Loucy (cell line): Measurements from ENCODE around the gene RAI1.

ENCODE experiments used
- EZH2phosphoT487 ChIP-seq: fragments of 200-600 bp; IDR thresholded peaks from 2 replicates; pipeline ENCODE4 v1.6.1; 2018; ENCODE audit warnings: antibody characterized with exemption, mild to moderate bottlenecking, moderate library complexity, borderline replicate concordance
- TF ChIP-seq, protein P1 (sequence below): fragments of 200-600 bp; sonication (generic); conservative IDR thresholded peaks from 2 replicates; pipeline ENCODE4 v1.5.1; 2014; ENCODE audit warnings: mild to moderate bottlenecking, antibody characterized with exemption, low read length

DNA sequence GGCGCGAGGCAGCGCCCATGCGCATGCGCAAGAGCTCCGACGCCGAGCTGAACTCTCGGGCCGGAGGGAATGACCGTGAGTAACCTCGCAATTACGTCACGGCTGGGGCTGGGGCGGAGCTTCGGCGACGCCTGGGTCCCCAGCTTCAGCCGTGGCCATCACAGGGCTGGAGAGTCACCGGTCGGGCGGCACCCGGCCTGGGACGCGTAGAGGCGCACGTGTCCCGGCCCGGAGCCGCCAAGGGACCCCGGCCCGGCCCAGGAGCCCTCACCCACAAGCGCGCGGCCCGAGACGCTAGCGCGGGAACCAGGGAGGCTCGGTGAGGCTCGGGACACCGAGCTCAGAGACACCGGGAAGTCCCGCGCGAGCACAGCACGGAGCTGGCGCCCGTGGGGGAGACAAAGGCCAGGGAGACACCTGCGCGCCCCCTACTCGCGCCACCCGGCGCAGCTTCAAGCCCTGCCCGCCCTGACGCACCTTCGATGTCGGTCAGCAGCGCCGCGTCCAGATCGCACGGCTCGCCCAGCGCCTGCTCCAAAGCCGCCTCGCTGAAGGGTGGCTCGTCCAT lies 155.1 kb downstream of the RAI1 start:
- TF ChIP-seq, protein P1, sequence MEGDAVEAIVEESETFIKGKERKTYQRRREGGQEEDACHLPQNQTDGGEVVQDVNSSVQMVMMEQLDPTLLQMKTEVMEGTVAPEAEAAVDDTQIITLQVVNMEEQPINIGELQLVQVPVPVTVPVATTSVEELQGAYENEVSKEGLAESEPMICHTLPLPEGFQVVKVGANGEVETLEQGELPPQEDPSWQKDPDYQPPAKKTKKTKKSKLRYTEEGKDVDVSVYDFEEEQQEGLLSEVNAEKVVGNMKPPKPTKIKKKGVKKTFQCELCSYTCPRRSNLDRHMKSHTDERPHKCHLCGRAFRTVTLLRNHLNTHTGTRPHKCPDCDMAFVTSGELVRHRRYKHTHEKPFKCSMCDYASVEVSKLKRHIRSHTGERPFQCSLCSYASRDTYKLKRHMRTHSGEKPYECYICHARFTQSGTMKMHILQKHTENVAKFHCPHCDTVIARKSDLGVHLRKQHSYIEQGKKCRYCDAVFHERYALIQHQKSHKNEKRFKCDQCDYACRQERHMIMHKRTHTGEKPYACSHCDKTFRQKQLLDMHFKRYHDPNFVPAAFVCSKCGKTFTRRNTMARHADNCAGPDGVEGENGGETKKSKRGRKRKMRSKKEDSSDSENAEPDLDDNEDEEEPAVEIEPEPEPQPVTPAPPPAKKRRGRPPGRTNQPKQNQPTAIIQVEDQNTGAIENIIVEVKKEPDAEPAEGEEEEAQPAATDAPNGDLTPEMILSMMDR = no peak
- TF ChIP-seq EZH2phosphoT487 = no peak
